Hypothalamus (tissue), 51 donors: ENCODE data around the gene SLC17A1.

ENCODE experiments used
- DNase-seq, 51 donors: peaks; one replicate each; lab custom pipeline; 2025; lab: John Stamatoyannopoulos, UW

SLC17A1 gene

GRCh38 chr6:25831532-25832306, at the start of gene SLC17A1:
Gene SLC17A1, minus strand, starts transcription at chr6:25832052. Its CDS starts 1,495 bp downstream, at chr6:25830557.
- DNase-seq, result no peak

- DNase-seq, result no peak
Observed at GRCh38 chr6:25880601-25881000, 48.7 kb upstream of the SLC17A1 start.

- no peak for DNase-seq
Observed at GRCh38 chr6:25878721-25879322, 47.0 kb upstream of the SLC17A1 start.

- no peak for DNase-seq
Observed at GRCh38 chr6:25875926-25876602, 44.2 kb upstream of the SLC17A1 start.

DNA sequence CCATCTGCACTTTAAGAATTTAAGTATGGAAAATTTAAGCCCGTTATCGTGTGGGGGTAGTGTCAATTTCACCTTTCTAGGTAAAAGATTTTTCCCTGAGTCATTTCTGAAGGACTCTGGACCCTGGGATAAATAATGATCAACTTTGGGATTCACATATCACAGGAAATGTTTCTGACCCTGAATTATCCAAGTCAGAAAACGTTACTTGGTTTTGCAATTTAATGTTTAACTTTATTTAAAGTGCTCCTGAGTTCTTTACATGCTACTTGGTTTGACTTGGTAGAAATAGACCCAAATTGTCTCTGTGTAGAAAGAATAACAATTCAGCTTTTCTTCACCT, 43.7 kb upstream of the SLC17A1 start:
- DNase-seq, result no peak

DNA sequence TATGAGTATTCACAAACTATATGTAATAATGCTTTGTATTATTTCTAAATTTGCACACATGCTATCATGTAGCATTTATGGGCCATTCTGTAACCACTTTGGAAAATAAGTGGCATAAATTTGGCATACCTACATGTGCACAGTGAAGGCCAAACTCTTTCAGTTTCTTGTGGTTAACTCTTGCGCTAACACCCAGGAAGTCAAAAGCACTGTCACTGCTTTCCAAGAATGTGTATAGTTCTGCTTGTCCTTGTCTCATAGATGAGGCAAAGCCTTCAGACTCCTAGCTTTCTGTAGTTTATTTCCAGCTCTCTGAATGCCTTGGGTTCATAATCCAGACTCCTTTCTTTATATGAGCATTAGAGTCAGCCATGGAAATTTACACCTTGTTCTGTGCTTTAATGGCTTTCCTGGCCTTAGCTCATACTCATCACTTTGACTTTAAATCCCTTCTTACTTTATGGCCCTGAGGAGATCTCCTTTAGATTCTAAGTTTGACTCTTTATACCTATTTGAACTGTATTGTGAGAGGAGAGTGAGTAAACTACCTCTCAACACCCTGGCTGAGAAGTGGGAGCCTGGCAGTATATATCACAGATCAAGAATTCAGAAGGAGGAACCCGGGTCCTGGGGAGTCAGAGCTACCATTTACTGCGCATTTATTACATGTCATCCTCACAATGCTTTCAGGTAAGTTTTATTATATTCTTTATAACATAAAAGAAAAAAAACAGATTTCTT, 43.1 kb upstream of the SLC17A1 start:
- DNase-seq, result no peak

- DNase-seq, result no peak
Observed at GRCh38 chr6:25874118-25874517, 42.3 kb upstream of the SLC17A1 start, which contains the start of gene SLC17A3. Gene SLC17A3, minus strand, starts transcription at chr6:25874243. Its CDS starts 5,856 bp downstream, at chr6:25868387.

DNA sequence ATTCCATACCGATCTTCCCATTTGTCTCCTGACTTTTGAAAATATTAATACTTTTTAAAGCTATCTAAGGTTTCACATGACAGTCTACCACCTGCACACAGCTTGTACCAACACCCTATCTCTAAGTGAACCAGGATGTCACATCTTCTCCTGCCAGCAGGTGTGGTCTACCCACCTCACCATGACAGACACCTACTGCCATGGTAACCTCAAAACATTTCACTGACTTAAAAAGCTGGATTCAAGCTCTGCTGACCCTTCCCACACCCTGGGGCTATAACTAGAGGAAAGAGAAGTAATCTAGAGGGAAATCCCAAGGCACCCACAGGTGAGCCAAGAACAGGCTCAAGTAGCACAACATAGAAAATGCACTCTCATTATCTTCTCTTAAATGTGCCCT, 41.0 kb upstream of the SLC17A1 start:
- DNase-seq, result no peak

DNA sequence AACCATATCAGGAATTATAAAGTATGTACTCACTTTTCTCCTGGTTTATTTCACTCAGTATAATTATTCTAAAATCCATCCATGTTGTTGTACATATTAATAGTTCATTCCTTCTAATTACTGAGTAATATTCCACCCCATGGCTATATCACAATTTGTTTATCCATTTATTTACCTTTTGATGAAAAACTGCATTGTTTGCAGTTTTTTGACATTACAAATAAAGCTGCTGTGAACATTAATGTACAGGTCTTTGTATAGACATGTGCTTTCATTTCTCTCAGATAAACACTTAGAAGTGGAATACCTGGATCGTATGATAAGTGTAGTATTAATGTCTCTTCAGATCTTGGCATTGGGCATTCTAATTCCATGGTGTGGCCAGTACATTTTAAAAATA, 38.0 kb upstream of the SLC17A1 start:
- no peak for DNase-seq

- no peak for DNase-seq
Observed at GRCh38 chr6:25868436-25869183, 36.8 kb upstream of the SLC17A1 start.

- DNase-seq, result no peak
Observed at GRCh38 chr6:25866011-25866410, 34.2 kb upstream of the SLC17A1 start.

DNA sequence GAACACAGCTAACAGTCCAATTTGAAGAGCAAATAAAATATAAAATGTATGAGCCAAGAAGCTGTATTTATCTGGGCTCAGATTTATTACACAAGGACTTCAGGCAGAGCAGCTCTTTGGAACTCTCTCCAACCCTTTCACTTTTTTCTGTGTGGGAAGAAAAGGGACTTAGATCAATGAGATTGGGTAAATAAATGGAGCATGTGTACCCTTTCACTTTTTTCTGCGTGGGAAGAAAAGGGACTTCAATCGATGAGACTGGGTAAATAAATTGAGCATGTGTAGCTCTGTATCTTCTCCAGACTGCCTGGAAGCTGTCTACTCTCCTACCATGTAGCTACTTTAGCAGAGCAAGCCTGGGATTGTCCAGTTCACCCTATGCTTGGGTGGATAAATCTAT, 31.5 kb upstream of the SLC17A1 start:
- DNase-seq, result no peak

- DNase-seq, result no peak
Observed at GRCh38 chr6:25862199-25862598, 30.3 kb upstream of the SLC17A1 start.

- no peak for DNase-seq
Observed at GRCh38 chr6:25852756-25853155, 20.9 kb upstream of the SLC17A1 start.

- no peak for DNase-seq
Observed at GRCh38 chr6:25851961-25852360, 20.1 kb upstream of the SLC17A1 start.

DNA sequence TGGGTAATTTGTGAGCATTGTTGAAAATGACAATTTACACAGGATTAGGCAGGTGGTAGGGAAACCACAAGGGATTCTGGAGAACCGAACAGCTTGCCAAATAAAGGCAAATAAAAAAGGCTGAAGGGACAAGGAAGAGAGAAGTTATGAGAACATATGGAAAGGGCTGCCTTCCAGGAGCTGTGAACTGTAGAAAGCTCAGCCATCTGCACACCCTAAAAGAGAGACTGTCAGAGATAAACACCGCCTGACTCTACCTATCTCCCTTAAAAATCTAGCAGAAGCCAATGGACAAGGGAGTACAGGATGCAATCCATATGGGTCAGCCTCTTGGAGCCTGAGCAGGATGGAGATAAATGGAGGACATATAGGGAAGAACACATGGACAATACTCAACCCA, 12.7 kb upstream of the SLC17A1 start:
- DNase-seq, result no peak

DNA sequence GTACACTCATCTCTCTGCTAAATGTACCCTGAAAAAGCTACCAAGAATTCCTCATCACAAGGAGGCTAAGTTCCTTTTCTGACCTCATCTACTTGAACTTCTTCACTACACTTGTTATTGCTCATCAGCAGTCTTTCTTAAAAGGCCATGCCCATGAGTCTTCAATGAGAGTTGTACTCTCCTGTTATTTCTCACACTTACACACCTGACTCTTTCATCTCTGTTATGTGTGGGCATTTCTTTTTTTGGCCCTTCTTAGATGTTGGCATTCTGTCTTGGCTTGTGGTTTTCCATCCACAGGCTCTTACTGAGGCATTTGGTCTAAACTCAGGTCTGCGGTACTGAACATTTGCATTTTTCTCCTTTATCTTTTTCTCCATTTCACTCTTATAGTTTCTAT, 10.7 kb upstream of the SLC17A1 start:
- DNase-seq, result no peak

GRCh38 chr6:25835442-25836283, 3.8 kb upstream of the SLC17A1 start:
- no peak for DNase-seq

DNA sequence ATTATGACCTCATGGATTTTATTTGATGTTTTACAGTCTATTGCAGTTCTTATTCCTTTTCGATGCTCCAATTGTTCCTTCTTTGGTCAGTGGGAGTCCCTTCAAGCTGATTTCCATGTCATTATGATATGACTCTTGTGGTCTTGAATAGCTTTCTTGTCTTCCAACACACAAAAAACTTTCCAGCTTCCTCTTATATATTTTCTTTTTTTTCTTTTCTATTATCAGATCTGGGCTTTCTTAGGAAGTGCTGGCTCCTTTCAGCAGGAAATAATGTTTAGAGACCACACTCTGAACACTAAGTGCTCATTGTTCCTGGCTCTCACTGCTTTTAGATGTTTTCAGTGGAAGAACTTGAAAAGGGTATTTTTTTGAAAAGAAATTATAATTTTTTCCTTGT, 3.1 kb upstream of the SLC17A1 start:
- no peak for DNase-seq

GRCh38 chr6:25833136-25833535, 1.3 kb upstream of the SLC17A1 start:
- DNase-seq, result no peak
